GM21723 (cell line): ENCODE measurements around the gene HAGHL.
"Not testable (repeated sequence)": the region's sequence is repeated elsewhere in the genome, so short reads cannot be mapped to it uniquely, and the experiment has no call there.

Source experiments
- ATAC-seq: cut with Tn5 transposase; IDR thresholded peaks from one replicate; pipeline ENCODE4 v1.9.1; 2021; ENCODE audit warnings: mild to moderate bottlenecking, moderate library complexity; ENCODE audit not compliant: unreplicated experiment

HAGHL gene

GRCh38 chr16:766820-767640 is 40.1 kb downstream of the HAGHL start:
- ATAC-seq = no peak

- no peak for ATAC-seq
Measured at GRCh38 chr16:767743-768235, 40.9 kb downstream of the HAGHL start.

GRCh38 chr16:768428-768827 is 41.5 kb downstream of the HAGHL start:
- ATAC-seq = no peak

DNA sequence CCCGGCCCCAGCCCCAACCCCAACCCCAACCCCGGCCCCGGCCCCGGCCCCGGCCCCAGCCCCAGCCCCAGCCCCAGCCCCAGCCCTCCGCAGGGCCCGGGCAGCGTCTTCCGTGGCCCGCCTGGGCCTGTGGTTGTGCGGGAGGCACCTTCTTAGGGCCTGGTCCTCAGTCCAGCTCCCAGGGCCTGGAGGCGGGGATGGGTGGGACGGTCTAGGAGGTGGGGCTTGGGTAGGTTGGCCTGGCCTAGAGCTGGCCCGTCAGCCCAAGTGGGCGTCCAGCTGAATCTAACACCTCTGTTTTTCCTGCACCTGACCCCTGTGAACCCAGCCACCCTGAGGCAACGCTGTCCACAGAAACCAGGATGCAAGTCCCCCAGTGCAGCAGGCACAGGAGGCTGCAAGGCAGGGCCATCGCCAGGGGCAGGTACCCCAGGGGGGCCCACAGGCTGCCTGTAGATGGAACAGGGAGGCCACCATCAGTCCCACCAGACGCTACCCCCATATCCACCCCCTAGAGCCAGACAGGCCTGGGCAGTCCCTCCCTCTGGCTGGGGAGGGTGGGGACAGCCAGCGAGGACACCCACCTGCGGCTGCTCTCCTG is 42.4 kb downstream of the HAGHL start:
- ATAC-seq = no peak

- ATAC-seq = no peak
Measured at GRCh38 chr16:769934-770333, 43.0 kb downstream of the HAGHL start.

GRCh38 chr16:770411-770810 is 43.5 kb downstream of the HAGHL start:
- no peak for ATAC-seq

- no peak for ATAC-seq
Measured at GRCh38 chr16:772959-773358, 46.1 kb downstream of the HAGHL start.

GRCh38 chr16:774086-775001 is 47.4 kb downstream of the HAGHL start:
- no peak for ATAC-seq

GRCh38 chr16:775236-775796 is 48.4 kb downstream of the HAGHL start:
- ATAC-seq = no peak

GRCh38 chr16:776298-776697 is 49.4 kb downstream of the HAGHL start:
- ATAC-seq = not testable (repeated sequence)

- no peak for ATAC-seq
Measured at GRCh38 chr16:776824-777223, 49.9 kb downstream of the HAGHL start.

DNA sequence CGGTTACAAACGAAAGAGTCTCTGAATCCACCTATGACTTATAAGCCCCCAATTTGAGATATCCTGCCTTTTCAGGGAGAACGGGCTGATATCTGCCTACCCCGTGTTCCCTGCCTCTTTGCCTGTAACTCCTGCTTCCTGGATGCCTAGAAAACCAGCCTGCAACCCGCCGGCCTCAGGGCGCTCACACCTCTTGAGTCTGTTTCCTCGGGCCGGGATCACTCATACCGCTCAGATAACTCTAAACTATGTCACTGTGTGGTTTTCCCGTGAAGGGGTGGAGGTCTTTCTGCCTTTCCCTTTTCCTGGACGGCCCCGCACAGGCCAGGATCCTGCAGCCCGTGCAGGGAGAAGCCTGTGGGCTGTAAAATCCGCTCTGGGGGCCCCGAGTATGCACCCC is 50.9 kb downstream of the HAGHL start:
- ATAC-seq = no peak

GRCh38 chr16:778447-778846 is 51.5 kb downstream of the HAGHL start:
- ATAC-seq = no peak

DNA sequence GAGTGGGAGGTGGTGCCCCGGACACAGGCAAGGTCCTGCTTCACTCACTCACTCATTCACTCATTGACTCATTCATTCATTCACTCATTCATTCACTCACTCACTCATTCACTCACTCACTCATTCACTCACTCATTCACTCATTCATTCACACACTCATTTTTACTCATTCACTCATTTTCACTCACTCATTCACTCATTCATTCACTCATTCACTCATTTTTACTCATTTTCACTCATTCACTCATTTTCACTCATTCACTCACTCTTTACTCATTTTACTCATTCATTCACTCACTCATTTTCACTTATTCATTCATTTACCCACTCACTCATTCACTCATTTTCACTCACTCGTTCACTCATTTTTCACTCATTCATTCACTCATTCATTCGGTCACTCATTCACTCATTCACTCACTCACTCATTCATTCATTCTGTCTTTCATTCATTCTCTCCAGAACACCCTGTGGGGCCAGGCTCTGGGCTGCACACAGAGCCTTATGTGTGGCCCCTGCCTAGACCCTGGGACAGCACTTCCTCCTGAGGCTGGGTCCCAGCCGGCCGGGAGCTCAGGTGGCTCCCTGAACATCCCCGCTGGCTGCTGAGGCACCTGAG is 52.1 kb downstream of the HAGHL start:
- no peak for ATAC-seq
